Measurements from ENCODE around the gene CDH16. TPM values are rescaled to one million over a fixed set of nuclear protein-coding genes. Genes with fewer than 3 reads are reported as not detected.

Gene CDH16
- total and polyA plus RNA-seq, 7 donors: 0.19 to 0.60 TPM; not detected in 5

- no peak for DNase-seq
- intact Hi-C loops (cut with DNase I): no loop called here
- H3K36me3 ChIP-seq: no peaks in the 10 kb centered on the region
- peaks cover 0 to 8% (median under 1%) of the 10 kb centered on the region in 4 donors for H3K4me1 ChIP-seq
- WGBS, 2 donors: 68 to 81% methylated on average over 7 of the region's 7 CpGs
- H3K4me3 ChIP-seq: no peak overlapping the region
- H3K27ac ChIP-seq: no peak overlapping the region
- H3K9me3 ChIP-seq: no peaks in the 10 kb centered on the region
- no peaks in the 10 kb centered on the region for H3K27me3 ChIP-seq
- TF ChIP-seq, protein P1, sequence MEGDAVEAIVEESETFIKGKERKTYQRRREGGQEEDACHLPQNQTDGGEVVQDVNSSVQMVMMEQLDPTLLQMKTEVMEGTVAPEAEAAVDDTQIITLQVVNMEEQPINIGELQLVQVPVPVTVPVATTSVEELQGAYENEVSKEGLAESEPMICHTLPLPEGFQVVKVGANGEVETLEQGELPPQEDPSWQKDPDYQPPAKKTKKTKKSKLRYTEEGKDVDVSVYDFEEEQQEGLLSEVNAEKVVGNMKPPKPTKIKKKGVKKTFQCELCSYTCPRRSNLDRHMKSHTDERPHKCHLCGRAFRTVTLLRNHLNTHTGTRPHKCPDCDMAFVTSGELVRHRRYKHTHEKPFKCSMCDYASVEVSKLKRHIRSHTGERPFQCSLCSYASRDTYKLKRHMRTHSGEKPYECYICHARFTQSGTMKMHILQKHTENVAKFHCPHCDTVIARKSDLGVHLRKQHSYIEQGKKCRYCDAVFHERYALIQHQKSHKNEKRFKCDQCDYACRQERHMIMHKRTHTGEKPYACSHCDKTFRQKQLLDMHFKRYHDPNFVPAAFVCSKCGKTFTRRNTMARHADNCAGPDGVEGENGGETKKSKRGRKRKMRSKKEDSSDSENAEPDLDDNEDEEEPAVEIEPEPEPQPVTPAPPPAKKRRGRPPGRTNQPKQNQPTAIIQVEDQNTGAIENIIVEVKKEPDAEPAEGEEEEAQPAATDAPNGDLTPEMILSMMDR (IDR thresholded peaks at IDR 0.05): no peak
- no peak for TF ChIP-seq EP300 (IDR thresholded peaks at IDR 0.05)
- TF ChIP-seq POLR2AphosphoS5 (IDR thresholded peaks at IDR 0.05): no peak
- no peak for TF ChIP-seq POLR2A (IDR thresholded peaks at IDR 0.05)
Measured at GRCh38 chr16:66915041-66915440, 3.6 kb downstream of the CDH16 start.

GRCh38 chr16:66914541-66914940 is 4.1 kb downstream of the CDH16 start:
- WGBS, 2 donors: 97 to 98% methylated on average over 7 of the region's 7 CpGs
- DNase-seq: no peak
- no peak overlapping the region for H3K27ac ChIP-seq
- peaks cover 0 to 3% (median 0%) of the 10 kb centered on the region in 4 donors for H3K4me1 ChIP-seq
- TF ChIP-seq POLR2AphosphoS5 (IDR thresholded peaks at IDR 0.05) (no peak), EP300 (IDR thresholded peaks at IDR 0.05) (no peak), POLR2A (IDR thresholded peaks at IDR 0.05) (no peak)
- TF ChIP-seq, protein P1 (IDR thresholded peaks at IDR 0.05): no peak
- no peaks in the 10 kb centered on the region for H3K36me3 ChIP-seq
- intact Hi-C loops (cut with DNase I): no loop called here
- no peak overlapping the region for H3K4me3 ChIP-seq
- no peaks in the 10 kb centered on the region for H3K9me3 ChIP-seq
- H3K27me3 ChIP-seq: no peaks in the 10 kb centered on the region

DNA sequence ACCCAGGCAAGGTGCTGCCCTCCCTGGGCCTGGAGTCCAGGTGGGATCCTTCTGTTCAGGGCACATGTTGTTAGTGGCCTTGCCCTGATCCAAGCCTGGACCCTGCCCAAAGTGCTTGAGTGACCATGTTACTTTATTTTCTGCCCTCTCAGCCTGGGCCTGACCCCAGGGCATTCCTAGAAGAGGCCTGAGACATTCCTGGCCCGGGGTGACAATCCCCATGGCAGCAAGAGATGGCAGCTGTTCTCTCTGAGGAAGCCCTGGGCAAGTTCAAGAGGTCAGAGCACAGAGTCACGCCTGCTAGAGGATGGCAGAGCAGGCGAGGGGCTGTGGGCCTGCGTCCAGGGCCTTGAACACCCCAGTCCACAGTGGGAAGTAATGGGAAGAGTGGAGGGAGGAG is 5.0 kb downstream of the CDH16 start:
- Histone ChIP-seq H3K27me3 (no peaks in the 10 kb centered on the region), H3K4me1 (no peaks in the 10 kb centered on the region), H3K36me3 (no peaks in the 10 kb centered on the region), H3K27ac (no peak overlapping the region), H3K9me3 (no peaks in the 10 kb centered on the region), H3K4me3 (no peak overlapping the region)
- intact Hi-C loops (cut with DNase I): no loop called here
- TF ChIP-seq EP300 (IDR thresholded peaks at IDR 0.05) (no peak), POLR2A (IDR thresholded peaks at IDR 0.05) (no peak), POLR2AphosphoS5 (IDR thresholded peaks at IDR 0.05) (no peak)
- TF ChIP-seq, protein P1 (IDR thresholded peaks at IDR 0.05): no peak
- 72 to 88% methylated on average over 4 of the region's 4 CpGs for WGBS, 2 donors
- DNase-seq: no peak

DNA sequence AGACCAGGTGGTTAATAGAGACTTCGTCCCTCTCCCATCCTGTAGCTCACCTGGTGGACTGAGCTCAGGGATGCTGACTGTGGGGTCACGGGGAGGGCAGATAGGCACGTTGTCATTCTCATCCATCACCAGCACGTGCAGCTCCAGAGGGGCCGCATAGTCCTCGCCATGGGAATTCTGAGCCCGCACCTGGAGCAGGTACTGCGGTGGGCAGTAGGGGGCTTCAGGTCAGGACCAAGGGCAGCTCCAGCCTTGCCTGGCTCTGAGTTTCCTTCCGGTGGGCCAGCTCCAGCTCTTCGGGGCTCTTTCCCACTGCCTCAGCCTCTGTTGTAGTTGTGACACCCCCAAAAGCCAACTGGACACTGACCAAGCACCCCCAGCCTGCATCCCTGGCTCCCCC is 5.6 kb downstream of the CDH16 start:
- H3K27ac ChIP-seq: no peak overlapping the region
- intact Hi-C loops (cut with DNase I): no loop called here
- no peak for DNase-seq
- H3K4me3 ChIP-seq: no peak overlapping the region
- H3K9me3 ChIP-seq: no peaks in the 10 kb centered on the region
- no peak for TF ChIP-seq POLR2AphosphoS5 (IDR thresholded peaks at IDR 0.05)
- H3K36me3 ChIP-seq: no peaks in the 10 kb centered on the region
- no peaks in the 10 kb centered on the region for H3K4me1 ChIP-seq
- H3K27me3 ChIP-seq: no peaks in the 10 kb centered on the region
- WGBS, 2 donors: 57 to 79% methylated on average over 10 of the region's 10 CpGs

- Histone ChIP-seq H3K4me1 (no peaks in the 10 kb centered on the region), H3K27me3 (no peaks in the 10 kb centered on the region), H3K4me3 (no peak overlapping the region), H3K36me3 (no peaks in the 10 kb centered on the region), H3K27ac (no peak overlapping the region), H3K9me3 (no peaks in the 10 kb centered on the region)
- TF ChIP-seq POLR2A (IDR thresholded peaks at IDR 0.05) (no peak), EP300 (IDR thresholded peaks at IDR 0.05) (no peak), POLR2AphosphoS5 (IDR thresholded peaks at IDR 0.05) (no peak)
- TF ChIP-seq, protein P1 (IDR thresholded peaks at IDR 0.05): no peak
- WGBS, 2 donors: 93 to 96% methylated on average over 8 of the region's 8 CpGs
- intact Hi-C loops (cut with DNase I): no loop called here
- no peak for DNase-seq
Measured at GRCh38 chr16:66911801-66912200, 6.9 kb downstream of the CDH16 start.

Data from sigmoid colon (tissue), 7 donors.